ENCODE data around the gene CAMK1D.

Gene CAMK1D

DNA sequence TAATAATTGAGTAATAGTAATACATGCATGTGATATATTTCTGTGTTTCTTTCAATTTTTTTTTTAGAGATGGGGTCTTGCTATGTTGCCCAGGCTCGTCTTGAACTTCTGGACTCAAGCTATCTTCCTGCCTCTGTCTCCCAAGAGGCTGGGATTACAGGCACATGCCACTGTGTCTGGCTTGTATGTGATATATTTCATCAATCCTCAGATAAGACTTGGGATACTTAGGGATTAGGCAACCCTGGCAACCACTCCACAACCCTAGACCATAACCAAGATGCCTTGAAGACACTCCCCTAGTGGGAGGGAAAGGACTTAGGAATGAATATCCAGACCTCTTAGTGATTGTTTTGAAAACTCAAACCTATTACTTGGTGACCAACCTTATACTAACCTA, 497.4 kb downstream of the CAMK1D start:
- no peaks in the 10 kb centered on the region for H3K9me3 ChIP-seq (replicated peaks; ENCODE audit: insufficient read depth, low read length)
- no peak overlapping the region for H3K4me3 ChIP-seq (ENCODE audit: low read length)
- no peaks in the 10 kb centered on the region for H3K79me2 ChIP-seq (ENCODE audit: low read length)
- no peak for TF ChIP-seq EZH2 (optimal IDR thresholded peaks at IDR 0.05; ENCODE audit: low read depth, low read length)
- TF ChIP-seq, protein P1, sequence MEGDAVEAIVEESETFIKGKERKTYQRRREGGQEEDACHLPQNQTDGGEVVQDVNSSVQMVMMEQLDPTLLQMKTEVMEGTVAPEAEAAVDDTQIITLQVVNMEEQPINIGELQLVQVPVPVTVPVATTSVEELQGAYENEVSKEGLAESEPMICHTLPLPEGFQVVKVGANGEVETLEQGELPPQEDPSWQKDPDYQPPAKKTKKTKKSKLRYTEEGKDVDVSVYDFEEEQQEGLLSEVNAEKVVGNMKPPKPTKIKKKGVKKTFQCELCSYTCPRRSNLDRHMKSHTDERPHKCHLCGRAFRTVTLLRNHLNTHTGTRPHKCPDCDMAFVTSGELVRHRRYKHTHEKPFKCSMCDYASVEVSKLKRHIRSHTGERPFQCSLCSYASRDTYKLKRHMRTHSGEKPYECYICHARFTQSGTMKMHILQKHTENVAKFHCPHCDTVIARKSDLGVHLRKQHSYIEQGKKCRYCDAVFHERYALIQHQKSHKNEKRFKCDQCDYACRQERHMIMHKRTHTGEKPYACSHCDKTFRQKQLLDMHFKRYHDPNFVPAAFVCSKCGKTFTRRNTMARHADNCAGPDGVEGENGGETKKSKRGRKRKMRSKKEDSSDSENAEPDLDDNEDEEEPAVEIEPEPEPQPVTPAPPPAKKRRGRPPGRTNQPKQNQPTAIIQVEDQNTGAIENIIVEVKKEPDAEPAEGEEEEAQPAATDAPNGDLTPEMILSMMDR (IDR thresholded peaks at IDR 0.05; ENCODE audit: low read length), result no peak
- no peak for TF ChIP-seq EZH2phosphoT487 (IDR thresholded peaks at IDR 0.05; ENCODE audit: low read length)
- H3K4me2 ChIP-seq (ENCODE audit: low read depth, low read length), result no peak overlapping the region
- no peak overlapping the region for H2AFZ ChIP-seq (ENCODE audit: low read length)
- no peak for DNase-seq
- no peak overlapping the region for H3K9ac ChIP-seq (ENCODE audit: low read length)
- no peaks in the 10 kb centered on the region for H3K36me3 ChIP-seq (replicated peaks; ENCODE audit: insufficient read depth, low read length)
- no peaks in the 10 kb centered on the region for H3F3A ChIP-seq (ENCODE audit: insufficient read depth, low read length)
- H3K4me1 ChIP-seq (ENCODE audit: low read length), result no peaks in the 10 kb centered on the region
- H3K27ac ChIP-seq (ENCODE audit: low read length), result no peak overlapping the region
- no peaks in the 10 kb centered on the region for H4K20me1 ChIP-seq (ENCODE audit: insufficient read depth, low read length)
- no peaks in the 10 kb centered on the region for H3K9me2 ChIP-seq (replicated peaks; ENCODE audit: insufficient read depth, low read length)
- H3K27me3 ChIP-seq (replicated peaks; ENCODE audit: insufficient read depth, low read length), result no peaks in the 10 kb centered on the region

DNA sequence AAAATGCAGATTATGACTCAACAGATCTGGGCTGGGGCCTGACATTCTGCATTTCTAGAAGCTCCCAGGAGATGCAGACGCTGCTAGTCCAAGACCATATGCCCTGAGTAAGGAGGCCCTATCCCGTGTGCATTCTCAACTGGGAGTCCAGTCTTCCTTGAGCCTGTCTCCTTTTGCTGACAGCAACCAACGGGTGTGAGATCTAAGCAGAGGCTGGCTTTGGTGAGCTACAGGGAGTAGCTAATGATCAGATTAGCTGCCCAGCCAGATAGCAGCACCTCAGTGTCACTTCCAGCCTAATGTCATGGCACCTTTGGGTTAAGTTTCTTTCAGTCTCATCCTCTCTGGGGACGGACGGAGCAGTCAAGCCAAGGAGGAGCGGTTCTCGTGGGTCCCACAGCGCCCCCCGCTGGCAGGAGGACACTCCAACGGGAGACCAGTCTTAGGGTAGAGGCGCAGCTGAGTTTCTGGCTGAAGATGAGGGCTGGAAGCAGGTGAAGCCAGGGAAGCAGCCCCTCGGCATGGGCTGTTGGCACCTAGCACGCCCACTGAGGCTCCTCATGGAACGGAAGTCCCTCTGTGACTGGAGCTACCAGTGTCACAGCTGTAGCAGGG, 498.1 kb downstream of the CAMK1D start:
- Histone ChIP-seq H3K9me2 (replicated peaks; ENCODE audit: insufficient read depth, low read length) (no peaks in the 10 kb centered on the region), H3K9me3 (replicated peaks; ENCODE audit: insufficient read depth, low read length) (no peaks in the 10 kb centered on the region), H3F3A (ENCODE audit: insufficient read depth, low read length) (no peaks in the 10 kb centered on the region), H2AFZ (ENCODE audit: low read length) (no peak overlapping the region), H3K36me3 (replicated peaks; ENCODE audit: insufficient read depth, low read length) (no peaks in the 10 kb centered on the region), H3K4me3 (ENCODE audit: low read length) (no peak overlapping the region), H3K4me2 (ENCODE audit: low read depth, low read length) (no peak overlapping the region), H3K79me2 (ENCODE audit: low read length) (no peaks in the 10 kb centered on the region), H3K27me3 (replicated peaks; ENCODE audit: insufficient read depth, low read length) (no peaks in the 10 kb centered on the region), H3K4me1 (ENCODE audit: low read length) (no peaks in the 10 kb centered on the region), H3K9ac (ENCODE audit: low read length) (no peak overlapping the region), H4K20me1 (ENCODE audit: insufficient read depth, low read length) (no peaks in the 10 kb centered on the region), H3K27ac (ENCODE audit: low read length) (no peak overlapping the region)
- DNase-seq, result no peak
- TF ChIP-seq, protein P1 (IDR thresholded peaks at IDR 0.05; ENCODE audit: low read length), result peak; percentile 20
- TF ChIP-seq EZH2 (optimal IDR thresholded peaks at IDR 0.05; ENCODE audit: low read depth, low read length), result no peak

DNA sequence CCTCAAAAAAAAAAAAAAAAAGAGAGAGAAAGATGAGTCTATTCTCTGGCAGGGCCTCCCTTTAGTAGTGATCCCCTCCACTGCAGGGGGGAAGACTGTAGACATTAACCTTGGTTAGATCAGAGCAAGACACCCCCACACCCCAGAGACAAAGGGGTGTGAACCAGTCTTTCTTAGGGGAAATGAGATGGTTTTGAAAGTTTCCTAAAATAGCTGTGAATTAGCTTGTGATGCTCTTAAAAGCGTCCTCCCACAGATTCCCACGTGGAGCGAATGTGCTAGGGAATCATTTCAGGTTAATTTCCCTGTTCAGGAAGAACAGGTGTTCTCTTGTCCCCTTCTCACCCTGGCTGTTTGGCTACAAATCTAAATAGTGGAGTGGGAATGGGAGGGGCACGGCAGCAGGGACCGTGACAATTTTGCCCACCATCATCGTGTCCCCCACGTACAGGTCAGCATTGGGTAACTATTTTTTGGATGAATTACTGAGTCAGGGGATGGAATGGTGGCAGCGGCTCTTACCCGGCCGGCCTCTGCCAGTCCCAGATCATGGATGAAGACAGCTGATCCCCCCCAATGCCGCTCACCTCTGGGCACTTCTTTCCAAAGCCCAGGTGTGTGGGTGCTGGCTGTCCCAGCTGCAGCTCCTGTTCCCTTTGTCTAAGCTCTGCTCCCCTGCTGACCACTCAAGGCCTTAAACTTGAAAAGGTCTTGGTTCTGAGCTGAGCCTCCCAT, 499.3 kb downstream of the CAMK1D start:
- TF ChIP-seq EZH2 (optimal IDR thresholded peaks at IDR 0.05; ENCODE audit: low read depth, low read length) (no peak), EZH2phosphoT487 (IDR thresholded peaks at IDR 0.05; ENCODE audit: low read length) (no peak)
- TF ChIP-seq, protein P1 (IDR thresholded peaks at IDR 0.05; ENCODE audit: low read length), result no peak
- H3K27me3 ChIP-seq (replicated peaks; ENCODE audit: insufficient read depth, low read length), result no peaks in the 10 kb centered on the region
- H3K4me3 ChIP-seq (ENCODE audit: low read length), result no peak overlapping the region
- no peaks in the 10 kb centered on the region for H3K36me3 ChIP-seq (replicated peaks; ENCODE audit: insufficient read depth, low read length)
- no peaks in the 10 kb centered on the region for H3F3A ChIP-seq (ENCODE audit: insufficient read depth, low read length)
- no peak overlapping the region for H3K9ac ChIP-seq (ENCODE audit: low read length)
- no peaks in the 10 kb centered on the region for H3K79me2 ChIP-seq (ENCODE audit: low read length)
- DNase-seq, result no peak
- no peak overlapping the region for H3K4me2 ChIP-seq (ENCODE audit: low read depth, low read length)
- H4K20me1 ChIP-seq (ENCODE audit: insufficient read depth, low read length), result no peaks in the 10 kb centered on the region
- H3K9me3 ChIP-seq (replicated peaks; ENCODE audit: insufficient read depth, low read length), result no peaks in the 10 kb centered on the region
- H3K9me2 ChIP-seq (replicated peaks; ENCODE audit: insufficient read depth, low read length), result no peaks in the 10 kb centered on the region
- H3K4me1 ChIP-seq (ENCODE audit: low read length), result no peaks in the 10 kb centered on the region
- H2AFZ ChIP-seq (ENCODE audit: low read length), result no peak overlapping the region
- no peak overlapping the region for H3K27ac ChIP-seq (ENCODE audit: low read length)
